ENCODE results near the gene JUP. TPM values are rescaled to one million over a fixed set of nuclear protein-coding genes. Genes with fewer than 3 reads are reported as not detected.

JUP gene
- total and polyA plus RNA-seq, 2 of the 13 experiments (the other 11 are each of a cell fraction or from before 2014, with no cell fraction given): 12.1 to 20.6 TPM

DNA sequence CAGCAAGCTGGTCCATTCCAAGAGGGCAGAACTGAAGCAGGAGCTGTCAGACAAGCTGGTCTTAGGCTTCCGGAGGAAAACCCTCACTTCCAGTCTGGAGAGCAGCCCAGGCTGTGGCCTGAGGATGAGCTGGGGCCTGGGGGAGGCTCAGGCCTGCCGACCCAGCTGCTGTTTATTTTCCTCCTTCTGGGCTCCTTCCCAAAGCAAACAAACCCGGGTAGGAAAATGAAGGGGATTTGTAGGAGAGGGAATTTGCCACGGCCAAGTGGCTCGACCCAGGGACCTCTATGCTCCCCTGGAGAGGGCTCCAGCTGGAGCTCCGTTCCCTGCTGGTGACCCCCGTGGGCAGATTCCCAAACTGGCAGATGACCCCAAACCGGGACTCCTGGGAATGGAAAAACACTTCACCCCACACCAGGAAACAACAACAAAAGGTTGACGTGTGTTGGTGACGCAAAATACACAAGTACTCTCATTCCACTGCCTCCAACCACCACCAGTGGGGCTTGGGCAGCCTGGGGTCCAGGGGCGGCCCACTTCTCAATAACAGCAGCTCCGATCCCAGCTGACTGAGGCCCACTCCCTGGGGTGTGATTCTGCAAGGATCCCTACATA is 8.8 kb downstream of the JUP start (continued):
- TF ChIP-seq, protein P1, sequence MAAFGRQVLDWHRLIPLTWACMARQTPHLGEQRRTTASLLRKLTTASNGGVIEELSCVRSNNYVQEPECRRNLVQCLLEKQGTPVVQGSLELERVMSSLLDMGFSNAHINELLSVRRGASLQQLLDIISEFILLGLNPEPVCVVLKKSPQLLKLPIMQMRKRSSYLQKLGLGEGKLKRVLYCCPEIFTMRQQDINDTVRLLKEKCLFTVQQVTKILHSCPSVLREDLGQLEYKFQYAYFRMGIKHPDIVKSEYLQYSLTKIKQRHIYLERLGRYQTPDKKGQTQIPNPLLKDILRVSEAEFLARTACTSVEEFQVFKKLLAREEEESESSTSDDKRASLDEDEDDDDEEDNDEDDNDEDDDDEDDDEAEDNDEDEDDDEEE (CRISPR knock-in tag; IDR thresholded peaks at IDR 0.05): peak; percentile 65; the same call in 1 of the 2 replicates
- TF ChIP-seq, protein P2, sequence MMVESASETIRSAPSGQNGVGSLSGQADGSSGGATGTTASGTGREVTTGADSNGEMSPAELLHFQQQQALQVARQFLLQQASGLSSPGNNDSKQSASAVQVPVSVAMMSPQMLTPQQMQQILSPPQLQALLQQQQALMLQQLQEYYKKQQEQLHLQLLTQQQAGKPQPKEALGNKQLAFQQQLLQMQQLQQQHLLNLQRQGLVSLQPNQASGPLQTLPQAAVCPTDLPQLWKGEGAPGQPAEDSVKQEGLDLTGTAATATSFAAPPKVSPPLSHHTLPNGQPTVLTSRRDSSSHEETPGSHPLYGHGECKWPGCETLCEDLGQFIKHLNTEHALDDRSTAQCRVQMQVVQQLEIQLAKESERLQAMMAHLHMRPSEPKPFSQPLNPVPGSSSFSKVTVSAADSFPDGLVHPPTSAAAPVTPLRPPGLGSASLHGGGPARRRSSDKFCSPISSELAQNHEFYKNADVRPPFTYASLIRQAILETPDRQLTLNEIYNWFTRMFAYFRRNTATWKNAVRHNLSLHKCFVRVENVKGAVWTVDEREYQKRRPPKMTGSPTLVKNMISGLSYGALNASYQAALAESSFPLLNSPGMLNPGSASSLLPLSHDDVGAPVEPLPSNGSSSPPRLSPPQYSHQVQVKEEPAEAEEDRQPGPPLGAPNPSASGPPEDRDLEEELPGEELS (CRISPR knock-in tag; IDR thresholded peaks at IDR 0.05): peak; percentile 83
- TF ChIP-seq, protein P3, sequence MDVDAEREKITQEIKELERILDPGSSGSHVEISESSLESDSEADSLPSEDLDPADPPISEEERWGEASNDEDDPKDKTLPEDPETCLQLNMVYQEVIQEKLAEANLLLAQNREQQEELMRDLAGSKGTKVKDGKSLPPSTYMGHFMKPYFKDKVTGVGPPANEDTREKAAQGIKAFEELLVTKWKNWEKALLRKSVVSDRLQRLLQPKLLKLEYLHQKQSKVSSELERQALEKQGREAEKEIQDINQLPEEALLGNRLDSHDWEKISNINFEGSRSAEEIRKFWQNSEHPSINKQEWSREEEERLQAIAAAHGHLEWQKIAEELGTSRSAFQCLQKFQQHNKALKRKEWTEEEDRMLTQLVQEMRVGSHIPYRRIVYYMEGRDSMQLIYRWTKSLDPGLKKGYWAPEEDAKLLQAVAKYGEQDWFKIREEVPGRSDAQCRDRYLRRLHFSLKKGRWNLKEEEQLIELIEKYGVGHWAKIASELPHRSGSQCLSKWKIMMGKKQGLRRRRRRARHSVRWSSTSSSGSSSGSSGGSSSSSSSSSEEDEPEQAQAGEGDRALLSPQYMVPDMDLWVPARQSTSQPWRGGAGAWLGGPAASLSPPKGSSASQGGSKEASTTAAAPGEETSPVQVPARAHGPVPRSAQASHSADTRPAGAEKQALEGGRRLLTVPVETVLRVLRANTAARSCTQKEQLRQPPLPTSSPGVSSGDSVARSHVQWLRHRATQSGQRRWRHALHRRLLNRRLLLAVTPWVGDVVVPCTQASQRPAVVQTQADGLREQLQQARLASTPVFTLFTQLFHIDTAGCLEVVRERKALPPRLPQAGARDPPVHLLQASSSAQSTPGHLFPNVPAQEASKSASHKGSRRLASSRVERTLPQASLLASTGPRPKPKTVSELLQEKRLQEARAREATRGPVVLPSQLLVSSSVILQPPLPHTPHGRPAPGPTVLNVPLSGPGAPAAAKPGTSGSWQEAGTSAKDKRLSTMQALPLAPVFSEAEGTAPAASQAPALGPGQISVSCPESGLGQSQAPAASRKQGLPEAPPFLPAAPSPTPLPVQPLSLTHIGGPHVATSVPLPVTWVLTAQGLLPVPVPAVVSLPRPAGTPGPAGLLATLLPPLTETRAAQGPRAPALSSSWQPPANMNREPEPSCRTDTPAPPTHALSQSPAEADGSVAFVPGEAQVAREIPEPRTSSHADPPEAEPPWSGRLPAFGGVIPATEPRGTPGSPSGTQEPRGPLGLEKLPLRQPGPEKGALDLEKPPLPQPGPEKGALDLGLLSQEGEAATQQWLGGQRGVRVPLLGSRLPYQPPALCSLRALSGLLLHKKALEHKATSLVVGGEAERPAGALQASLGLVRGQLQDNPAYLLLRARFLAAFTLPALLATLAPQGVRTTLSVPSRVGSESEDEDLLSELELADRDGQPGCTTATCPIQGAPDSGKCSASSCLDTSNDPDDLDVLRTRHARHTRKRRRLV (CRISPR knock-in tag; IDR thresholded peaks at IDR 0.05): peak; percentile 43; the same call in 1 of the 2 replicates
- TF ChIP-seq DMAP1 (CRISPR knock-in tag; IDR thresholded peaks at IDR 0.05) (peak; percentile 34; the same call in 1 of the 2 replicates), NR2F6 (IDR thresholded peaks at IDR 0.05) (peak; percentile 68), NR2F6 (CRISPR knock-in tag; IDR thresholded peaks at IDR 0.05) (peak; percentile 42; the same call in 1 of the 2 replicates), ZNF567 (CRISPR knock-in tag; IDR thresholded peaks at IDR 0.05; ENCODE audit: borderline replicate concordance) (no peak), FLYWCH1 (CRISPR knock-in tag; IDR thresholded peaks at IDR 0.05) (no peak), PHF8 (CRISPR knock-in tag; IDR thresholded peaks at IDR 0.05) (peak; percentile 60; the same call in 1 of the 2 replicates), FOXJ3 (CRISPR knock-in tag; IDR thresholded peaks at IDR 0.05; ENCODE audit: borderline replicate concordance) (peak; percentile 90; the same call in 1 of the 2 replicates), GABPA (IDR thresholded peaks at IDR 0.05; ENCODE audit: low read depth, low read length) (no peak), GABPA (CRISPR knock-in tag; IDR thresholded peaks at IDR 0.05; ENCODE audit: low read depth) (0 out of 2 replicates have a peak, but pooled peaks have one; percentile 42)
- TF ChIP-seq, protein P4, sequence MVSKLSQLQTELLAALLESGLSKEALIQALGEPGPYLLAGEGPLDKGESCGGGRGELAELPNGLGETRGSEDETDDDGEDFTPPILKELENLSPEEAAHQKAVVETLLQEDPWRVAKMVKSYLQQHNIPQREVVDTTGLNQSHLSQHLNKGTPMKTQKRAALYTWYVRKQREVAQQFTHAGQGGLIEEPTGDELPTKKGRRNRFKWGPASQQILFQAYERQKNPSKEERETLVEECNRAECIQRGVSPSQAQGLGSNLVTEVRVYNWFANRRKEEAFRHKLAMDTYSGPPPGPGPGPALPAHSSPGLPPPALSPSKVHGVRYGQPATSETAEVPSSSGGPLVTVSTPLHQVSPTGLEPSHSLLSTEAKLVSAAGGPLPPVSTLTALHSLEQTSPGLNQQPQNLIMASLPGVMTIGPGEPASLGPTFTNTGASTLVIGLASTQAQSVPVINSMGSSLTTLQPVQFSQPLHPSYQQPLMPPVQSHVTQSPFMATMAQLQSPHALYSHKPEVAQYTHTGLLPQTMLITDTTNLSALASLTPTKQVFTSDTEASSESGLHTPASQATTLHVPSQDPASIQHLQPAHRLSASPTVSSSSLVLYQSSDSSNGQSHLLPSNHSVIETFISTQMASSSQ (IDR thresholded peaks at IDR 0.05; ENCODE audit: low read depth): no peak
- TF ChIP-seq, protein P4 (CRISPR knock-in tag; IDR thresholded peaks at IDR 0.05; ENCODE audit: borderline replicate concordance): peak; percentile 40; the same call in 1 of the 2 replicates
- TF ChIP-seq, protein P5, sequence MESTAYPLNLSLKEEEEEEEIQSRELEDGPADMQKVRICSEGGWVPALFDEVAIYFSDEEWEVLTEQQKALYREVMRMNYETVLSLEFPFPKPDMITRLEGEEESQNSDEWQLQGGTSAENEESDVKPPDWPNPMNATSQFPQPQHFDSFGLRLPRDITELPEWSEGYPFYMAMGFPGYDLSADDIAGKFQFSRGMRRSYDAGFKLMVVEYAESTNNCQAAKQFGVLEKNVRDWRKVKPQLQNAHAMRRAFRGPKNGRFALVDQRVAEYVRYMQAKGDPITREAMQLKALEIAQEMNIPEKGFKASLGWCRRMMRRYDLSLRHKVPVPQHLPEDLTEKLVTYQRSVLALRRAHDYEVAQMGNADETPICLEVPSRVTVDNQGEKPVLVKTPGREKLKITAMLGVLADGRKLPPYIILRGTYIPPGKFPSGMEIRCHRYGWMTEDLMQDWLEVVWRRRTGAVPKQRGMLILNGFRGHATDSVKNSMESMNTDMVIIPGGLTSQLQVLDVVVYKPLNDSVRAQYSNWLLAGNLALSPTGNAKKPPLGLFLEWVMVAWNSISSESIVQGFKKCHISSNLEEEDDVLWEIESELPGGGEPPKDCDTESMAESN (CRISPR knock-in tag; conservative IDR thresholded peaks at IDR 0.05): 0 out of 2 replicates have a peak, but pooled peaks have one; percentile 30
